T-helper 2 cell treated with Interferon-gamma antibody and Interleukin-4, amounts not matched to agents 5 μg/mL and 100 μg/mL, for 36 hours (primary cell): ENCODE data around the gene LRPAP1.
A peak's percentile ranks its signal among the peaks of the same experiment; 100 is the strongest.
"Not testable (repeated sequence)": the region's sequence is repeated elsewhere in the genome, so short reads cannot be mapped to it uniquely, and the experiment has no call there.

Experiments used
- DNase-seq: peaks from one replicate; pipeline ENCODE4 v3.0.0; 2021; ENCODE audit warnings: low spot score
- H3K27ac Mint-ChIP-seq: one replicate; pipeline ENCODE4 v1.8.0; 2021; ENCODE audit warnings: mild to moderate bottlenecking, mixed read lengths
- H3K27me3 Mint-ChIP-seq: one replicate; pipeline ENCODE4 v1.8.0; 2021; ENCODE audit warnings: low read depth, mixed read lengths
- H3K36me3 Mint-ChIP-seq: one replicate; pipeline ENCODE4 v1.8.0; 2021; ENCODE audit warnings: low read depth, mixed read lengths
- H3K4me1 Mint-ChIP-seq: one replicate; pipeline ENCODE4 v1.8.0; 2021; ENCODE audit warnings: low read depth, mixed read lengths
- H3K4me3 Mint-ChIP-seq: one replicate; pipeline ENCODE4 v1.8.0; 2022; ENCODE audit warnings: mild to moderate bottlenecking, moderate library complexity, mixed read lengths
- H3K9me3 Mint-ChIP-seq: one replicate; pipeline ENCODE4 v1.8.0; 2021; ENCODE audit warnings: mixed read lengths

LRPAP1 gene, protein sequence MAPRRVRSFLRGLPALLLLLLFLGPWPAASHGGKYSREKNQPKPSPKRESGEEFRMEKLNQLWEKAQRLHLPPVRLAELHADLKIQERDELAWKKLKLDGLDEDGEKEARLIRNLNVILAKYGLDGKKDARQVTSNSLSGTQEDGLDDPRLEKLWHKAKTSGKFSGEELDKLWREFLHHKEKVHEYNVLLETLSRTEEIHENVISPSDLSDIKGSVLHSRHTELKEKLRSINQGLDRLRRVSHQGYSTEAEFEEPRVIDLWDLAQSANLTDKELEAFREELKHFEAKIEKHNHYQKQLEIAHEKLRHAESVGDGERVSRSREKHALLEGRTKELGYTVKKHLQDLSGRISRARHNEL

DNA sequence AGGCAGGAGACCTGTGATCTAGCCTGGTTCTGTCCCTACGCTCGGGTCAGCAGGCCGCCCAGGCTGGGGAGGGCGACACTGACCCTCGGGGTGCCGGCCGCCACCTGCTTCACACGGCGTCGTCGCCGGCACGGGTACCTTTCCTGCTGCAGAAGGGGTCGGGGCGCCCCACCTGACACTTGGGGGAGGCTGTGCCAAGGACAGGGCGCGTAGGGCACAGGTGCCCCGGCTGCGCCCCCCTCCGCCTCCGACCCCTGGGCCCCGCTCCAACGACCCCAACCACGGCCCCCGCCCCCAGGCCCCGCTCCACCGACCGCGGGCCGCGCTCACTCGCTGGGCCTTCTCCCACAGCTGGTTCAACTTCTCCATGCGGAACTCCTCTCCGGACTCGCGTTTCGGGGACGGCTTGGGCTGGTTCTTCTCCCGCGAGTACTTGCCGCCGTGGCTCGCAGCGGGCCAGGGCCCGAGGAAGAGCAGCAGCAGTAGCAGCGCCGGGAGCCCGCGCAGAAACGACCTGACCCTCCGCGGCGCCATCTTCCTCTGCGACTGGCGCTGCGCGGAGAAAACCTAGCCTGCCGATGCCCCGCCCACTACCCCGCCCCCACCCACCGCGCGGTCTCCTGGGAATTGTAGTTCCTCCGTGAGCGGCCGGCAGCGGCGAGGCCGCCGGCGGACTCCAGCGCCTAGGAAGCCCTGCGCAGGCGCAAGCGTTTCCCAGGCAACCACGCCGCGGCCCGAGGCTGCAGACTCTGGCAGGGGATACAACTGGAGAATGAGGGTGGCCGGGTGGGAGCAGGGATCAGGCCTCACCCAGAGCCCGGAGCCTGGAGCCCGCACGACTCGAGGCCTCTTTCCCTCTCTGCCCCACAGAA is at the start of gene LRPAP1:
Gene LRPAP1, minus strand, starts transcription at position 544 of the 872 bp plus-strand sequence. Its CDS starts 10 bp downstream, at position 534.
- peak; percentile 89 for DNase-seq
- H3K9me3 Mint-ChIP-seq: no peaks in the 10 kb centered on the region
- peaks cover 2% of the 10 kb centered on the region for H3K36me3 Mint-ChIP-seq
- H3K4me3 Mint-ChIP-seq: peak within 1 kb of the TSS; percentile 100
- H3K27me3 Mint-ChIP-seq: peaks cover 12% of the 10 kb centered on the region
- H3K4me1 Mint-ChIP-seq: peaks cover 11% of the 10 kb centered on the region
- peak within 1 kb of the TSS; percentile 96 for H3K27ac Mint-ChIP-seq

DNA sequence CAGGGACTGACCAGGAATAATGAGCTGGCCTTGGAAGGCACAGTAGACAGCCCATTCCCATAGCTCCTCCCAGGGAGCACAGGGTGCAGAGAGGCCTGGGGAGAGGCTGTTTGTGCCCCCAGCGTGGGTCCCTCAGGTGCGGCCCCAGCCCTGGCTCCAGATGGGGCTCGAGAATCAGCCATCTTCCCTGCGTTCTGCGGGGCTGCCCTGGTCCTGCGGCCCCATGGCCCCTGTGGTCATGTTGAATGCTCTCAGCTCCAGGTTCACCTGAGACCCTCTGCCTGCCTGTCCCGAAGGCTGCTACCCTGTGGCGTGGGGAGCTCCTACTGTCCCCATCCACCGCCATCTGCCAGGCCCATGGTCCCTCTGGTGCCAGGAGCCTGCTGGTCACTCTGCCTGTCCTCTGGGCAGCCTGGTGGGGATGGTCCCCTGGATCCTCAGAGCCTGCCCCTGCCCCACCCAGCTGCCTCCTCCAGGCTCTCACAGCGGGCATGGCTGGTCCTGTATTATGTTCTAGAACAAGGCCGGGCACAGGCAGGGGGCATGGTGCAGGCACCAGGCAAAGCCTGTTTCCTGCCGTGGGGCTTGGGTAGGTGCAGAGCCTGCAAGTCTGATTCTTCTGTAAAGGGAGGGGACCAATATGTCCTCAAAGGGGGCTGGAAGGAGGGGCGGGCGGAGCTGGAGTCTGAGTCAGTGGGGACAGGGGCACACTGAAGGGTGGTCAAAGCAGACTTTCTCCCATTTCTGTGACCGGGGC is 49.3 kb upstream of the LRPAP1 start:
- not testable (repeated sequence) for H3K36me3 Mint-ChIP-seq, H3K9me3 Mint-ChIP-seq, DNase-seq, H3K4me1 Mint-ChIP-seq, H3K27me3 Mint-ChIP-seq, H3K27ac Mint-ChIP-seq, H3K4me3 Mint-ChIP-seq

DNA sequence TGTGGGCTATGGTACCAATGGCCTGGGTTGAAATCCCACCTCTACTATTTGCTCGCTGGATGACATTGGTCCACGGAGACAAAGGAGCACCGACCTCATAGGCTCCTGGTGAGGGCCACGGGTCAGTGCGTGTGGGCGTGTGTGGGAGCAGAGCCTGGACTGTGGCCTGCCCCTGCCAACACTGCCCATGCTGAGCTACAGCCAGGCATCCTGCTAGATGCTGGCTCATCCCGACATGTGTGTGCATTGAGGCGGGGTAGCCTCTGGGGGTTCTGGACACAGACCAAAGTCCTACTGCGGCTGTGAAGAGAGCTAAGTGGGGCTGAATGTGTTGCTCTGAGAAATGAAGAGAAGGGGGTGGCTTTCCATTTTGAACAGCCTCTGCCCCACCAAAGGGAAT is 48.6 kb upstream of the LRPAP1 start:
- not testable (repeated sequence) for H3K36me3 Mint-ChIP-seq, H3K27ac Mint-ChIP-seq, H3K4me3 Mint-ChIP-seq, DNase-seq, H3K9me3 Mint-ChIP-seq, H3K4me1 Mint-ChIP-seq, H3K27me3 Mint-ChIP-seq

DNA sequence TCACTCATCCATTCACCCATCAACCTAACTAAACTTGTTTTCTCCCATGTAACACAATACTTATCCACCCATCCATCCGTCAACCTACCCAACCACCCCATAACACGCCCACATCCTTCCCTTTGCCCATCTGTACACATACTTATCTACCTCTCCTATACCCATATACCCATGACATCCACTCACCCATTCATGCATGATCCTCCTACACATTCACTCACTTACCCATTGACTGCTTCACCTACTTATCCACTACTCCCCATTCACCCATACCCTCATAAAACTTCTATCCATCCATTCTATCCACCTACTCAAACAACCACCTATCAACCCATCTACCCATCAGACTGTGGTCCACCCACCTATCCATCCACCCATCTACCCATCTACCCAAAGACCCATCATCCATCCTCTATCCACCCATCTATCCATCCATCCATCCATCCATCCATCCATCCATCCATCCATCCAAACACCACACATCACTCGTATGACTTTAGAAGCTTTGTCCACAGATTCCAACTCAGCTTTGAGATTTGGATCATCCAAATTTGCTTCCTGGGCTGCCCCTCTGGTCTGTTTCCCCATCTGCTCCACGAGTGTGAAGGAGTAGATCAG is 46.4 kb upstream of the LRPAP1 start:
- H3K27me3 Mint-ChIP-seq, H3K4me1 Mint-ChIP-seq, H3K36me3 Mint-ChIP-seq, H3K4me3 Mint-ChIP-seq, H3K9me3 Mint-ChIP-seq, H3K27ac Mint-ChIP-seq, DNase-seq: not testable (repeated sequence)

DNA sequence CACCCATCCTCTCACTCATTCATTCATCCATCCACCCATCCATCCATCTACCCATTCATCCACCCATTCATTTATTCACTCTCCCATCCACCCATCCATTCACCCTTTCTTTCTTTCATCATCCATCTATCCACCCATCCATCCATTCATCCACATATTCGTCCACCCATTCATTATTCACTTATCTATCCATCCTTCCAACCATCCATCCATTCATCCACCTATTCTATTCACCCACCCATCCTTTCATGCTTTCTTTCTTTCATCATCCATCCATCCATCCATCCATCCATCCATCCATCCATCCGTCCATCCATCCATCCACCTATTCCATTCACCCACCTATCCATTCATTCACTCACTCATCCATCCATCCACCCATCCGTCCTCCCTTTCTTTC is 45.8 kb upstream of the LRPAP1 start:
- not testable (repeated sequence) for H3K36me3 Mint-ChIP-seq, H3K27ac Mint-ChIP-seq, H3K27me3 Mint-ChIP-seq, H3K4me3 Mint-ChIP-seq, H3K4me1 Mint-ChIP-seq, H3K9me3 Mint-ChIP-seq, DNase-seq

DNA sequence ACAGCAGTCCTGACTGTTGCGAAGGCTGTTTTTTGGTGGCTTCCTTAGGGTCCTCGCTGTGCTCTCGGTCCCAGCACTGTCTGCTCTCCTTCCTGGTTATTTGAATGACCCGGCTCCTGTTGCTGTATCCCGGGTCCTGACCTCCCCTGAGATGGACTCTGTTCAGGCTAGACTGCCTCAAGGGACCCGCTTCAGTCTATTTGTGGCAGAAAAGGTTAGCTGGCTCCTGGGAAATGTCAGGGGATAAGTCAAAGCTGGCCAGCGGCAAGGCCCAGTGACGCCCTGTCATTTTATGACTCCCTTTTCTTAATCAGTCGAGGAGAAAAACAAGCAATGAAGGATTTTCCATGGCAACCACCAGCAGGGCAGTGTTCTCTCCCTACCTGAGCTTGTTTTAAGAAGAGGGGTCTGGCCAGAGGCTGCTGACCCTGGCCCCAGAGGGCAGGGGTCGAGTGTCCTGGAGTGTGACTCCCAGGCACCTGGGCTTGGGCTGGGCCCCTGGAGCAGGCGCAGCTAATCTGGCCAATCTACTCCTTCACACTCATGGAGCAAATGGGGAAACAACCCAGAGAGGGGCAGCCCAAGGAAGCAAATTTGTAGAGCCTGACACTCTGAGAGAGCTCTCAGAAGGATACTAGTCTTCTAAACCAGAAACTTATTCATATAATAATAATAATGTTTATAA is 45.1 kb upstream of the LRPAP1 start:
- DNase-seq, H3K4me1 Mint-ChIP-seq, H3K9me3 Mint-ChIP-seq, H3K36me3 Mint-ChIP-seq, H3K27me3 Mint-ChIP-seq, H3K4me3 Mint-ChIP-seq, H3K27ac Mint-ChIP-seq: not testable (repeated sequence)

DNA sequence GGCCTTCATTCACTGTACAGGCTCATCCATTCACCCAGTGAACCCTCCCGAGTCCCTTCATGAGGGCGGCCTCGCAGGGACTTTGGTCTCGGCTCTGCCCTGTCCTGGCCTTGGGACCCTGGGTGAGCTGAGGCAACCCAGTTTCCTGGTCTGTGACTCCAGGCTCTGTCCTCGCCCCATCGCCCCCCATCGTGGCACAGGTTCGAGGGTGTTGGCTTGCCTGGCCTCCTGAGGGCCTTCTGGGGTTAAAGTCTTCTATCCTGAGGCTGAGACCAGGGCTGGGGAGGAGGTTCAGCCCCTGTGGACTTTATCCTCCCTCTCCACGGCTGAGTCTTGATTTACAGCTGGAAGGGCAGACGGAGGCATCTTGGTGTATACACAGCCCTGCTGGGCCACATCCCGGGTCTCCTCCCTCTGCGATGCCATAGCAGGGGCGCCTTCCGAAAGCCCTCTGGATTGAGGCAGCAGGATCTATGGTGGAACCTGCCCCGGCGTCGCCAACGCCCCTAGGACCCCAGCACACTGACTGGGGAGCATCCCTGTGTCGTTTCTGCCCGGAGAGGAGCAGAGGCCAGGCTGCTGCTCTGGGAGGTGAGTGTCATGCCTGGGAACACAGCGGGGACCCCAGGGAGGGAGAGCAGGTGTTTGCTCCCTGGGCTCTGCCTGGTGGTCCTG is 44.4 kb upstream of the LRPAP1 start:
- H3K27me3 Mint-ChIP-seq, H3K9me3 Mint-ChIP-seq, DNase-seq, H3K4me3 Mint-ChIP-seq, H3K36me3 Mint-ChIP-seq, H3K27ac Mint-ChIP-seq, H3K4me1 Mint-ChIP-seq: not testable (repeated sequence)

DNA sequence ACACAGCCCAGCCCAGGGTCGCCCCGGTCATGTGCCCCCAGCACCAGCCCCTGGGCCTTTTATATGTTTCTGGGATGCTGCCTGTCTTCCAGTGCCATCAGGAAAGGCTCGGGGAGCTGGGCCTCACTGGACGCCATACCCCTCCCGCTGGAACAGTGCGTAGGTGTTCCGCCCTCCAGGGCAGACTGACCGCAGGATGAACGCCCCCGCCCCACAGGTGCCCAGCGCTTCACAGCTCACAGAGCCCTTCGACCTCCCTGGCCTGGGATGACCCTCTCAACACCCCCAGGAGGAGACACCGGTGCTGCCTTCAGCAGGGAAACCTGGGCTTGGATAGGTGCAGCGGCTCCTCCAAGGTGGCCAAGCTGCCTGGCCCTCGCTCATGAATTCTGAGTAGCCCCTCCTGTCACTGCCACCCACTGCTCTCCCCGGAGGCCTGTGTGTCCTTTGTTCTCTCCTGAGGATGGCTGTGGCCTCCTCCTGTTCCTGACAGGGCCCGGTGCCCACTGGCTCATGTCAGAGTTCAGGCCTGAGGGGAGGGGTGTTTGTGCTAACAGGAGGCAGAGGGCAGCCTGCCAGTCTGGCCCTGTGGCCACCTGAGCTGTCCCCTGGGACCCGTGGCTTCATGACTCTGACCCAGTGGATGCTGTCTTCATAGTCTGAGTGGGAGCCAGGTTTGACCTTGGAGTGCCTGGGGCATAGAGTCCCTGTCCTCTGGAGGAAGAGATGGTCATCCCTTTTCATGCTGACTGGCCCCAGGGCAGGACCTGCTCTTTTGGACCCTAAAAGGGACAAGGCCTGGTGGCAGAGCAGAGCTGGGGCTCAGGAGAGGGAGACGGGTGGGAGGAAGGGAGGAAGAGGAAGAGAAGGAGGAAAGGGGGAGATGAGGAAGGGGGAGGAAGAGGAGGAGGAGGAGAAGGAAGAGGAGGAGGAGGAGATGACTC is 43.5 kb upstream of the LRPAP1 start:
- DNase-seq, H3K27ac Mint-ChIP-seq, H3K4me3 Mint-ChIP-seq, H3K9me3 Mint-ChIP-seq, H3K36me3 Mint-ChIP-seq, H3K4me1 Mint-ChIP-seq, H3K27me3 Mint-ChIP-seq: not testable (repeated sequence)

DNA sequence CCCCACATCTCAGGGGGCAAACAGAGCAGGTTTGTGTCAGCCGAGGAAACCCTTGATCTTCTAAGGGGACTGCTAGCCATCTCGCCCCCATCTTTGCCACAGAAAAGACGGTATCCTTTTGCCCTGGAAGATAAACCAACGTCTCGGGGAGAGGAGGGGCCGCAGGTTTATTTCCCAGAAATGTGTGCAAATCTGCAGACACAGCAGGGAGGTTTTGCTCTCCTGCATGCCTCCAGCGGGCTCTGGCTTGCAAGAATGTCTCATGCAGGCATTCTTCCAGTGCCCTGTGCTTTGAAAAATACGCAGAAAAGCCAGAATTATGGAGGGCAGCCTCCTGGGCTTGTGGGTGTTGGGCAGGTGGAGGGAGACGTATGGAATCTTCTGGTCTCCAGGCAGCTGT is 42.6 kb upstream of the LRPAP1 start:
- not testable (repeated sequence) for H3K36me3 Mint-ChIP-seq, H3K4me3 Mint-ChIP-seq, DNase-seq, H3K4me1 Mint-ChIP-seq, H3K27ac Mint-ChIP-seq, H3K27me3 Mint-ChIP-seq, H3K9me3 Mint-ChIP-seq

DNA sequence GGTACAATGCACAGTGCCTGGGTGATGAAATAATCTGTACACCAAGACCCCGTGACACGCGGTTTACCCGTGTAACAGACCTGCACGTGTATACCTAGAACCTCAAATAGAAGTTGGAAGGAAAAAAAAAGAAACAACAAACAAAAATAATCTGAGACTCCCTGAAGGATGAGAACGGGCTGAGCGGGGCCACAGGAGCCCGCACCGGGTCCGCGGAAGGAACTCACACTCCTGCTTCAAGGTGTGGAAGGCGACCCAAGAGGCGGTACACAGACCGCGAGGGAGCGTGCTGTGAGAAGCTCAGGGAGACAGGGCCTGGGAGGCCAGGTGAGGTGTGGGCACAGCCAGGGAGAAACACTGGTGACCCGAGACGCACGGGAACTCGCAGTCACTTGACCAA is 42.1 kb upstream of the LRPAP1 start:
- not testable (repeated sequence) for H3K27me3 Mint-ChIP-seq, DNase-seq, H3K9me3 Mint-ChIP-seq, H3K4me1 Mint-ChIP-seq, H3K27ac Mint-ChIP-seq, H3K4me3 Mint-ChIP-seq, H3K36me3 Mint-ChIP-seq

DNA sequence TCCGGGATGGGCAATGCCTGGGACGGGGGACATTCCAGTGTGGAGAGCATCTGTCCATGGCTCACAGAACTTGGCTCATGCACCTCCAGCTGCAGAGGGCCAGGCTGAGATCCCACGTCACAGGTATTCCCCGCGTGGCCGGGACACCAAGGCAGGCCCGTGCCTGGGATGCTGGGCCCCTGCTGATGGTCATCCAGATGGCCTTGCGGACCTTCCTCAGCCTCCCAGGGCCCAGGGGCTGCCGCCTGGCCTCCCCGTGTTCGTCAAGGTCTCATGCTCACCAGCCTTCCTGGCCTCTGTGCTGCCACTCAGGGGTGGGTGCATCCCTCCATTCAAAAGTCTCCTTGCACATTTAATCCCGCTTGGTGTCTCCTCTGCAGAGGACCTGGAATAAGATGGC is 40.9 kb upstream of the LRPAP1 start:
- Mint-ChIP-seq H3K27ac (no peak overlapping the region), H3K36me3 (no peaks in the 10 kb centered on the region), H3K27me3 (peaks cover 3% of the 10 kb centered on the region), H3K9me3 (no peaks in the 10 kb centered on the region), H3K4me1 (no peaks in the 10 kb centered on the region), H3K4me3 (no peak overlapping the region)
- DNase-seq: no peak

DNA sequence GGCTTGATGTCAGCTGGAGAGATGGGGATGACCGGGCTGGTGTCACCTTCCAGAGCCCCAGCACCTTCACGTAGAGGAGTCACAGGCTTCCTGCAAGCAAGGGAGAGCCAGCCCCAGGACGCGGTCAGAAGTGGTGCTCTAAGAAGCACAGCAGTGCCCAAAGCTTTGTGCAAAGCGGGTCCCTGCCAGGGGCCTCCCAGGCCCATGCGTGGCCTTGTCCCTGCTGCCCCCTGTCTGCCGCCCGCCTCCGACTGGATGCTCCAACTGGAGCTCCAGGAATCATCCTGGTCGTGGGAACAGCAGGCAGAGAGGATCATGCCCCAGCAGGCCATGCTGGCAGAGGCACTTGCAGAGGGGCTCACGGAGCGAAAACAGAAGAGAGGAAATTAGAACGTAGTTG is 40.1 kb upstream of the LRPAP1 start:
- H3K27me3 Mint-ChIP-seq: no peaks in the 10 kb centered on the region
- H3K36me3 Mint-ChIP-seq: no peaks in the 10 kb centered on the region
- H3K4me1 Mint-ChIP-seq: no peaks in the 10 kb centered on the region
- DNase-seq: no peak
- no peaks in the 10 kb centered on the region for H3K9me3 Mint-ChIP-seq
- no peak overlapping the region for H3K4me3 Mint-ChIP-seq
- no peak overlapping the region for H3K27ac Mint-ChIP-seq
